HT-29 (cell line): Measurements from ENCODE around the gene FAM25C. TPM values are rescaled to one million over a fixed set of nuclear protein-coding genes. Genes with fewer than 3 reads are reported as not detected.
"Not testable (repeated sequence)": the region's sequence is repeated elsewhere in the genome, so short reads cannot be mapped to it uniquely, and the experiment has no call there.

ENCODE experiments used
- DNase-seq: peaks from one replicate; pipeline ENCODE4 v3.0.0-alpha.2; 2015; ENCODE audit warnings: low spot score
- small RNA-seq: library from RNA; depleted of rRNA; stranded (forward); fragments of <200 nt; gene quantifications from one replicate; pipeline ENCODE3, GENCODE V24; 2014
- total RNA-seq: library from RNA; depleted of rRNA; stranded (reverse); fragments of >200 nt; shearing (Covaris generic); gene quantifications from 2 replicates; pipeline ENCODE4 v1.2.3, GENCODE V29; 2014; rRNA removed

Gene FAM25C
- total RNA-seq, 1 experiment from 2014 or later, result not detected

GRCh38 chr10:47957158-47957557 lies 42.4 kb downstream of the FAM25C start:
- not testable (repeated sequence) for DNase-seq

- not testable (repeated sequence) for DNase-seq
These were observed 52.2 kb downstream of the FAM25C start for GRCh38 chr10:47947424-47947823.

Small RNAs within 50 kb of the gene (small RNA-seq; reads per million reads assigned to genes)
- not detected for gene RNA5SP315

Other genes starting within 250 kb of the FAM25C start
- gene SYT15B, start 236.2 kb downstream of the FAM25C start, total RNA-seq, result not detected in 2 replicates
- not detected in 2 replicates for gene NPY4R2, start 81.1 kb downstream of the FAM25C start, total RNA-seq